Osteoblast (primary cell): ENCODE data around the gene GSDME. TPM values are rescaled to one million over a fixed set of nuclear protein-coding genes. Genes with fewer than 3 reads are reported as not detected.

Experiments used
- DNase-seq: peaks from one replicate; pipeline ENCODE4 v3.0.0; 2011; ENCODE audit warnings: low spot score, mixed read lengths; ENCODE audit not compliant: insufficient read length; ENCODE audit errors: missing footprints
- H2AFZ ChIP-seq: 2 replicates; pipeline ENCODE4 v1.6.0; 2011; ENCODE audit warnings: mild to moderate bottlenecking, low read length
- H3K27ac ChIP-seq: 2 replicates; pipeline ENCODE4 v1.5.1; 2011; ENCODE audit warnings: mild to moderate bottlenecking, low read depth, low read length, moderate library complexity
- H3K27me3 ChIP-seq: 2 replicates; pipeline ENCODE4 v1.6.0; 2012; ENCODE audit warnings: mild to moderate bottlenecking, control low read depth, inconsistent platforms, low read length, moderate library complexity; ENCODE audit not compliant: insufficient read depth
- H3K36me3 ChIP-seq: 2 replicates; pipeline ENCODE4 v1.5.1; 2011; ENCODE audit warnings: mild to moderate bottlenecking, low read length, control low read depth, moderate library complexity; ENCODE audit not compliant: insufficient read depth
- H3K4me1 ChIP-seq: 2 replicates; pipeline ENCODE4 v1.5.1; 2011; ENCODE audit warnings: mild to moderate bottlenecking, low read length, control low read depth, moderate library complexity; ENCODE audit not compliant: insufficient read depth
- H3K4me2 ChIP-seq: 2 replicates; pipeline ENCODE4 v1.6.0; 2011; ENCODE audit warnings: mild to moderate bottlenecking, low read length; ENCODE audit not compliant: insufficient read depth
- H3K4me3 ChIP-seq: fragments of 200-600 bp; sonication (generic); 3 replicates; pipeline ENCODE4 v1.5.1; 2012; ENCODE audit warnings: mild to moderate bottlenecking, low read length, inconsistent platforms; ENCODE audit not compliant: insufficient read depth
- H3K79me2 ChIP-seq: 2 replicates; pipeline ENCODE4 v1.6.0; 2012; ENCODE audit warnings: mild to moderate bottlenecking, low read length, control low read depth, inconsistent platforms; ENCODE audit not compliant: insufficient read depth
- H3K9me3 ChIP-seq: 2 replicates; pipeline ENCODE4 v1.5.1; 2011; ENCODE audit warnings: low read depth, low read length, control low read depth
- H4K20me1 ChIP-seq: 2 replicates; pipeline ENCODE4 v1.6.0; 2012; ENCODE audit warnings: mild to moderate bottlenecking, low read length, control low read depth; ENCODE audit not compliant: insufficient read depth
- total RNA-seq: library from RNA; depleted of rRNA; stranded (reverse); fragments of >200 nt; gene quantifications from 2 replicates; pipeline ENCODE4 v1.2.3, GENCODE V29; 2012
- TF ChIP-seq, protein P1 (sequence below): IDR thresholded peaks from 2 replicates; pipeline ENCODE4 v1.5.1; 2011; ENCODE audit warnings: mild to moderate bottlenecking, low read depth, low read length, moderate library complexity; ENCODE audit errors: extremely low read depth

The GSDME gene
- total RNA-seq, 1 donor, result 42.3 TPM

- TF ChIP-seq, protein P1, sequence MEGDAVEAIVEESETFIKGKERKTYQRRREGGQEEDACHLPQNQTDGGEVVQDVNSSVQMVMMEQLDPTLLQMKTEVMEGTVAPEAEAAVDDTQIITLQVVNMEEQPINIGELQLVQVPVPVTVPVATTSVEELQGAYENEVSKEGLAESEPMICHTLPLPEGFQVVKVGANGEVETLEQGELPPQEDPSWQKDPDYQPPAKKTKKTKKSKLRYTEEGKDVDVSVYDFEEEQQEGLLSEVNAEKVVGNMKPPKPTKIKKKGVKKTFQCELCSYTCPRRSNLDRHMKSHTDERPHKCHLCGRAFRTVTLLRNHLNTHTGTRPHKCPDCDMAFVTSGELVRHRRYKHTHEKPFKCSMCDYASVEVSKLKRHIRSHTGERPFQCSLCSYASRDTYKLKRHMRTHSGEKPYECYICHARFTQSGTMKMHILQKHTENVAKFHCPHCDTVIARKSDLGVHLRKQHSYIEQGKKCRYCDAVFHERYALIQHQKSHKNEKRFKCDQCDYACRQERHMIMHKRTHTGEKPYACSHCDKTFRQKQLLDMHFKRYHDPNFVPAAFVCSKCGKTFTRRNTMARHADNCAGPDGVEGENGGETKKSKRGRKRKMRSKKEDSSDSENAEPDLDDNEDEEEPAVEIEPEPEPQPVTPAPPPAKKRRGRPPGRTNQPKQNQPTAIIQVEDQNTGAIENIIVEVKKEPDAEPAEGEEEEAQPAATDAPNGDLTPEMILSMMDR, result no peak
- Histone ChIP-seq H3K27me3 (no peaks in the 10 kb centered on the region), H4K20me1 (peaks cover 8% of the 10 kb centered on the region), H3K4me1 (peaks cover 9% of the 10 kb centered on the region), H3K79me2 (no peaks in the 10 kb centered on the region), H3K9me3 (no peaks in the 10 kb centered on the region), H3K36me3 (no peaks in the 10 kb centered on the region), H3K4me3 (no peak overlapping the region), H3K27ac (no peak overlapping the region), H2AFZ (no peak overlapping the region), H3K4me2 (no peak overlapping the region)
- DNase-seq, result no peak
Measured at GRCh38 chr7:24732646-24733413, 24.4 kb downstream of the GSDME start.

DNA sequence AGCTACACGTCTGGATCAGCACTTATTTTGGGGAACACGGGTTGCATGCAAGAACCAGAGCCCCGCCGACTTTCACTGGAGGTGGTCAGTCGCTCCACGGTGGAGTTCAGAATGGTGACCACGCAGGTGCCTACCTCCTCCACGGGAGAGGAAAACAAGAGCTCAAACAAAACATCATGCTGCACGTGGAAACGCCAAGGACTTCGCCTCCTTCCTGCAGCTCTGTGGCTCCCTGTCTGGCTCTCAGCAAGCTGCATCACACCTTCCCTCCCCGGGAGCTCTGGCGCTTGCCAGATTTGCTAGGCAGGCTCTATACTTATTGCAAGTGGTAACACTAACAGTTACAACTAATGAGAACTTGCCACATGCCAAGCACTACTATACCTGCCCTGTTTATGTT is 26.0 kb downstream of the GSDME start:
- Histone ChIP-seq H3K4me2 (no peak overlapping the region), H3K4me3 (no peak overlapping the region), H3K27me3 (no peaks in the 10 kb centered on the region), H3K27ac (no peak overlapping the region), H2AFZ (no peak overlapping the region), H3K4me1 (peaks cover 9% of the 10 kb centered on the region), H3K36me3 (no peaks in the 10 kb centered on the region), H4K20me1 (peaks cover 8% of the 10 kb centered on the region), H3K9me3 (no peaks in the 10 kb centered on the region), H3K79me2 (no peaks in the 10 kb centered on the region)
- no peak for DNase-seq
- TF ChIP-seq, protein P1, result no peak

- no peak for DNase-seq
- Histone ChIP-seq H3K9me3 (no peaks in the 10 kb centered on the region), H2AFZ (no peak overlapping the region), H4K20me1 (peaks cover 8% of the 10 kb centered on the region), H3K79me2 (no peaks in the 10 kb centered on the region), H3K36me3 (no peaks in the 10 kb centered on the region), H3K4me1 (peaks cover 9% of the 10 kb centered on the region), H3K4me2 (no peak overlapping the region), H3K4me3 (no peak overlapping the region), H3K27me3 (no peaks in the 10 kb centered on the region), H3K27ac (no peak overlapping the region)
- TF ChIP-seq, protein P1, result no peak
Measured at GRCh38 chr7:24730018-24730369, 27.3 kb downstream of the GSDME start.

DNA sequence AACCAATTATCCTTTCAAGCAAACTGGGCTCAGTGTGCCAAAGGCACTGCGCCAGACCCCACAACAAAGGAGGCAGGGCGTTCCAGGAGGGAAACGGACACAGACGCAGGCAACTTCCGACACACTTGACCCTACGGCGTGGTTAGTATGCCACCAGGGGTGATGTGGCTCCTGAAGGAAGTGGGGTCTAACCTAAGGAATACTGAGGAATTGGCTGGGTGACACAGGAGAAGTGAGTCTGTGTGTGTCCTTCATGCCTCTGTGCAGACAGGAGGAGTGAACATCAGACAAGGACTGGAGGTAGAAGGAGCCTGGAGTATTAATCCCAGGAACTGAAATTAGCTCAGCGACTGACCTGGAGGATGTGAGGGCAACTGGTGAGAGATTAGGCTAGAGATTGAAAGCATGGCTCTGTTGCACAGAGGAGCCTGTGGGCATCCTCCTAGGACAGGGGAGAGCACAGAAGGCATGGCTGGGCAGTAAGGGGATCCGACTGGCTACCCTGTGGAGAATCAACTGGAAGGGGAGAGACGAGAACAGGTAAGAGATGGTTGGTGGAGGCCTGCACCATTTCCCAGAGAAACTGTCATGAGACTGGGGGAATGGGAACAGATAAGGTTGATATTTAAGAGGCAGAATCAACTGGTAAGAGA is 27.8 kb downstream of the GSDME start:
- Histone ChIP-seq H3K27ac (no peak overlapping the region), H3K4me1 (peaks cover 9% of the 10 kb centered on the region), H3K79me2 (no peaks in the 10 kb centered on the region), H3K9me3 (no peaks in the 10 kb centered on the region), H3K4me3 (no peak overlapping the region), H3K4me2 (no peak overlapping the region), H3K27me3 (no peaks in the 10 kb centered on the region), H2AFZ (no peak overlapping the region), H3K36me3 (no peaks in the 10 kb centered on the region), H4K20me1 (peaks cover 8% of the 10 kb centered on the region)
- TF ChIP-seq, protein P1, result no peak
- DNase-seq, result no peak
